ENCODE data around the gene BAK1.

Gene BAK1

GRCh38 chr6:33613146-33613794 lies 33.2 kb upstream of the BAK1 start:
- H3K4me3 ChIP-seq (replicated peaks; ENCODE audit: insufficient read depth, low read length) = no peak overlapping the region
- no peak overlapping the region for H3K27ac ChIP-seq (replicated peaks)
- H3K27me3 ChIP-seq (ENCODE audit: insufficient read depth, poor library complexity, severe bottlenecking) = no peaks in the 10 kb centered on the region
- no peak for DNase-seq (ENCODE audit: low read depth in 1 of 2, low spot score in 1 of 2)
- TF ChIP-seq CTCF (IDR thresholded peaks at IDR 0.05; ENCODE audit: insufficient read depth, low read length) = no peak
- no peak for TF ChIP-seq REST (IDR thresholded peaks at IDR 0.05; ENCODE audit: insufficient replicate concordance, low read depth)
- TF ChIP-seq POLR2AphosphoS5 (IDR thresholded peaks at IDR 0.05; ENCODE audit: low read depth) = no peak
- TF ChIP-seq SPI1 (IDR thresholded peaks at IDR 0.05; ENCODE audit: borderline replicate concordance, low read depth) = no peak
- TF ChIP-seq GABPA (IDR thresholded peaks at IDR 0.05; ENCODE audit: low read depth) = no peak

GRCh38 chr6:33610779-33611732 lies 31.0 kb upstream of the BAK1 start:
- Histone ChIP-seq H3K27ac (replicated peaks) (no peak overlapping the region), H3K27me3 (ENCODE audit: insufficient read depth, poor library complexity, severe bottlenecking) (no peaks in the 10 kb centered on the region), H3K4me3 (replicated peaks; ENCODE audit: insufficient read depth, low read length) (no peak overlapping the region)
- TF ChIP-seq GABPA (IDR thresholded peaks at IDR 0.05; ENCODE audit: low read depth) = no peak
- no peak for TF ChIP-seq REST (IDR thresholded peaks at IDR 0.05; ENCODE audit: insufficient replicate concordance, low read depth)
- no peak for TF ChIP-seq CTCF (IDR thresholded peaks at IDR 0.05; ENCODE audit: insufficient read depth, low read length)
- no peak for TF ChIP-seq SPI1 (IDR thresholded peaks at IDR 0.05; ENCODE audit: borderline replicate concordance, low read depth)
- no peak for TF ChIP-seq POLR2AphosphoS5 (IDR thresholded peaks at IDR 0.05; ENCODE audit: low read depth)
- DNase-seq (ENCODE audit: low read depth in 1 of 2, low spot score in 1 of 2) = no peak

GRCh38 chr6:33610067-33610466 lies 30.0 kb upstream of the BAK1 start:
- no peak for DNase-seq (ENCODE audit: low read depth in 1 of 2, low spot score in 1 of 2)
- H3K27me3 ChIP-seq (ENCODE audit: insufficient read depth, poor library complexity, severe bottlenecking) = no peaks in the 10 kb centered on the region
- TF ChIP-seq CTCF (IDR thresholded peaks at IDR 0.05; ENCODE audit: insufficient read depth, low read length) (no peak), REST (IDR thresholded peaks at IDR 0.05; ENCODE audit: insufficient replicate concordance, low read depth) (no peak), SPI1 (IDR thresholded peaks at IDR 0.05; ENCODE audit: borderline replicate concordance, low read depth) (no peak), GABPA (IDR thresholded peaks at IDR 0.05; ENCODE audit: low read depth) (no peak), POLR2AphosphoS5 (IDR thresholded peaks at IDR 0.05; ENCODE audit: low read depth) (no peak)
- no peak overlapping the region for H3K27ac ChIP-seq (replicated peaks)
- no peak overlapping the region for H3K4me3 ChIP-seq (replicated peaks; ENCODE audit: insufficient read depth, low read length)

Measured in HL-60 (cell line).